ENCODE measurements around the gene CENPV.
"Not testable (repeated sequence)": the region's sequence is repeated elsewhere in the genome, so short reads cannot be mapped to it uniquely, and the experiment has no call there.

The CENPV gene

GRCh38 chr17:16313139-16314090 lies 39.9 kb downstream of the CENPV start:
- DNase-seq (ENCODE audit: low read depth in 2 of 2) = no peak

- DNase-seq (ENCODE audit: low read depth in 2 of 2) = not testable (repeated sequence)
Observed at GRCh38 chr17:16312061-16312460, 41.2 kb downstream of the CENPV start.

GRCh38 chr17:16306211-16306610 lies 47.1 kb downstream of the CENPV start:
- no peak for DNase-seq (ENCODE audit: low read depth in 2 of 2)

GRCh38 chr17:16304830-16305229 lies 48.4 kb downstream of the CENPV start:
- no peak for DNase-seq (ENCODE audit: low read depth in 2 of 2)

- no peak for DNase-seq (ENCODE audit: low read depth in 2 of 2)
Observed at GRCh38 chr17:16302856-16303255, 50.4 kb downstream of the CENPV start.

- DNase-seq (ENCODE audit: low read depth in 2 of 2) = no peak
Observed at GRCh38 chr17:16301963-16302855, 51.1 kb downstream of the CENPV start.

GRCh38 chr17:16300554-16300953 lies 52.7 kb downstream of the CENPV start:
- no peak for DNase-seq (ENCODE audit: low read depth in 2 of 2)

- no peak for DNase-seq (ENCODE audit: low read depth in 2 of 2)
Observed at GRCh38 chr17:16298140-16298662, 55.1 kb downstream of the CENPV start.

- DNase-seq (ENCODE audit: low read depth in 2 of 2) = no peak
Observed at GRCh38 chr17:16297367-16298139, 55.7 kb downstream of the CENPV start.

- not testable (repeated sequence) for DNase-seq (ENCODE audit: low read depth in 2 of 2)
Observed at GRCh38 chr17:16296072-16296471, 57.2 kb downstream of the CENPV start.

- DNase-seq (ENCODE audit: low read depth in 2 of 2) = no peak
Observed at GRCh38 chr17:16294560-16294959, 58.7 kb downstream of the CENPV start.

- no peak for DNase-seq (ENCODE audit: low read depth in 2 of 2)
Observed at GRCh38 chr17:16293931-16294330, 59.3 kb downstream of the CENPV start.
